Liver (tissue), 9 donors: Measurements from ENCODE around the gene DCAF5. TPM values are rescaled to one million over a fixed set of nuclear protein-coding genes. Genes with fewer than 3 reads are reported as not detected.
A peak's percentile ranks its signal among the peaks of the same experiment; 100 is the strongest.

Source experiments
- DNase-seq: peaks from one replicate; pipeline ENCODE4 v3.0.0-alpha.2; 2017; ENCODE audit warnings: low spot score
- H3K27ac ChIP-seq, 2 donors: one replicate each; pipeline ENCODE4 v1.7.0; 2013; ENCODE audit warnings: inconsistent platforms in 2 of 2, low read length in 2 of 2, control low read depth in 1 of 2, low read depth in 1 of 2, mild to moderate bottlenecking in 1 of 2
- H3K27me3 ChIP-seq, 4 donors: one replicate each; pipeline versions ENCODE4 v1.6.1 to v1.7.0; 2013; ENCODE audit warnings: low read length in 3 of 4, inconsistent platforms in 1 of 4, mild to moderate bottlenecking in 1 of 4, moderate library complexity in 1 of 4; ENCODE audit not compliant: control insufficient read depth in 4 of 4, insufficient read depth in 4 of 4
- H3K36me3 ChIP-seq, 4 donors: one replicate each; pipeline versions ENCODE4 v1.6.1 to v1.7.0; 2013; ENCODE audit warnings: low read length in 3 of 4, mild to moderate bottlenecking in 3 of 4, low read depth in 1 of 4, moderate library complexity in 1 of 4; ENCODE audit not compliant: control insufficient read depth in 4 of 4, insufficient read depth in 3 of 4
- H3K4me1 ChIP-seq, 4 donors: one replicate each; pipeline versions ENCODE4 v1.6.1 to v1.7.0; 2013; ENCODE audit warnings: low read length in 3 of 4, mild to moderate bottlenecking in 3 of 4, moderate library complexity in 1 of 4; ENCODE audit not compliant: control insufficient read depth in 4 of 4, insufficient read depth in 4 of 4
- H3K4me3 ChIP-seq, 3 donors: one replicate each; pipeline versions ENCODE4 v1.6.1 to v1.7.0; 2013; ENCODE audit warnings: low read length in 3 of 3, control low read depth in 1 of 3, low read depth in 1 of 3, mild to moderate bottlenecking in 1 of 3
- H3K9ac ChIP-seq, 2 donors: one replicate each; pipeline ENCODE4 v1.7.0; 2013; ENCODE audit warnings: low read length in 2 of 2, mild to moderate bottlenecking in 2 of 2, moderate library complexity in 2 of 2, control low read depth in 1 of 2, low read depth in 1 of 2
- H3K9me3 ChIP-seq, 4 donors: one replicate each; pipeline versions ENCODE4 v1.6.1 to v1.7.0; 2013; ENCODE audit warnings: low read length in 3 of 4; ENCODE audit not compliant: control insufficient read depth in 4 of 4
- CTCF ChIP-seq: fragments of 150-350 bp; IDR thresholded peaks from 2 replicates; pipeline ENCODE4 v1.5.1; 2017; ENCODE audit warnings: improper control_type of control experiment, low read depth, low read length; ENCODE audit not compliant: missing input control
- EGR1 ChIP-seq, 2 donors: IDR thresholded peaks; 2 replicates each; pipeline ENCODE4 v1.6.1; 2016 to 2018; ENCODE audit warnings: antibody characterized with exemption in 2 of 2, low read depth in 2 of 2
- HNF4A ChIP-seq, 2 donors: conservative IDR thresholded peaks; 2 replicates each; pipeline ENCODE4 v1.6.1; 2016; ENCODE audit warnings: antibody characterized with exemption in 2 of 2, mild to moderate bottlenecking in 2 of 2
- JUND ChIP-seq, 2 donors: IDR thresholded peaks; 2 replicates each; pipeline ENCODE4 v1.6.1; 2016; ENCODE audit warnings: antibody characterized with exemption in 2 of 2
- MAX ChIP-seq: IDR thresholded peaks from 2 replicates; pipeline ENCODE4 v1.6.1; 2016; ENCODE audit warnings: antibody characterized with exemption
- NR2F2 ChIP-seq: IDR thresholded peaks from 2 replicates; pipeline ENCODE4 v1.6.1; 2016; ENCODE audit warnings: antibody characterized with exemption
- YY1 ChIP-seq: IDR thresholded peaks from 2 replicates; pipeline ENCODE4 v1.6.1; 2016; ENCODE audit warnings: antibody characterized with exemption, mild to moderate bottlenecking
- WGBS: extraction: QIAGEN DNeasy Blood & Tissue Kit; methylation state at CpG from one replicate; pipeline ENCODE4 v1.1.7; 2013; 5-methylcytosine and 5-hydroxymethylcytosine counted together
- polyA plus RNA-seq, 2 donors: library from polyadenylated mRNA; stranded (reverse) in 1 of 2; unstranded in 1 of 2; fragments of 200-250 nt in 1 of 2; fragments of >200 nt in 1 of 2; fragmentation: Nextera tagmentation in 1 of 2; extraction: Ambion mirVana in 1 of 2; gene quantifications; one replicate each; pipeline versions ENCODE4 v1.2.1 to v1.2.3, GENCODE V29; 2013 to 2015
- total RNA-seq, 2 donors: library from RNA; depleted of rRNA; stranded (reverse); fragments of >200 nt; gene quantifications; one replicate each; pipeline ENCODE4 v1.2.3, GENCODE V29; 2014
- donor health status: healthy.
- donor health status: healthy.
- donor health status: healthy.
- donor health status: healthy.
- donor health status: healthy.

The DCAF5 gene
- total and polyA plus RNA-seq, 4 donors, result 12.9 to 18.1 (median 14.5) TPM

- H3K9me3 ChIP-seq, result no peaks in the 10 kb centered on the region
- no peak for DNase-seq
- H3K9ac ChIP-seq, result no peak overlapping the region
- TF ChIP-seq JUND (IDR thresholded peaks at IDR 0.05) (no peak), YY1 (no peak), HNF4A (conservative IDR thresholded peaks at IDR 0.05) (no peak), NR2F2 (peak; percentile 2)
- H3K27ac ChIP-seq, result no peak overlapping the region
- WGBS, result 61% methylated on average over 7 of the region's 7 CpGs
- no peaks in the 10 kb centered on the region for H3K27me3 ChIP-seq
- no peak overlapping the region for H3K4me3 ChIP-seq
- peaks cover 0 to 16% (median 5%) of the 10 kb centered on the region in 4 donors for H3K4me1 ChIP-seq
- H3K36me3 ChIP-seq, result no peaks in the 10 kb centered on the region
These were observed 114.2 kb downstream of the DCAF5 start for GRCh38 chr14:69038455-69039287.

- no peaks in the 10 kb centered on the region for H3K36me3 ChIP-seq
- TF ChIP-seq NR2F2, result peak; percentile 28
- no peak for TF ChIP-seq MAX
- peaks cover 0 to 8% (median under 1%) of the 10 kb centered on the region in 4 donors for H3K4me1 ChIP-seq
- H3K4me3 ChIP-seq, result no peak overlapping the region
- no peaks in the 10 kb centered on the region for H3K9me3 ChIP-seq
- 68% methylated on average over 7 of the region's 7 CpGs for WGBS
- no peak overlapping the region for H3K9ac ChIP-seq
- no peak for DNase-seq
- peak overlapping the region in 1 of 2 donors; percentile 41 for H3K27ac ChIP-seq
- no peaks in the 10 kb centered on the region for H3K27me3 ChIP-seq
These were observed 115.0 kb downstream of the DCAF5 start for GRCh38 chr14:69037790-69038454.

GRCh38 chr14:69036757-69037506 lies 116.0 kb downstream of the DCAF5 start:
- DNase-seq, result no peak
- Histone ChIP-seq H3K4me3 (no peak overlapping the region), H3K27ac (no peak overlapping the region), H3K9ac (no peak overlapping the region), H3K4me1 (no peaks in the 10 kb centered on the region), H3K9me3 (no peaks in the 10 kb centered on the region), H3K27me3 (no peaks in the 10 kb centered on the region), H3K36me3 (no peaks in the 10 kb centered on the region)
- TF ChIP-seq EGR1 (IDR thresholded peaks at IDR 0.05; ENCODE audit: low read depth in 2 of 2) (no peak), CTCF (no peak)
- WGBS, result 96% methylated on average over 10 of the region's 10 CpGs
